ENCODE results near the gene BAX.

- TF ChIP-seq, protein P1, sequence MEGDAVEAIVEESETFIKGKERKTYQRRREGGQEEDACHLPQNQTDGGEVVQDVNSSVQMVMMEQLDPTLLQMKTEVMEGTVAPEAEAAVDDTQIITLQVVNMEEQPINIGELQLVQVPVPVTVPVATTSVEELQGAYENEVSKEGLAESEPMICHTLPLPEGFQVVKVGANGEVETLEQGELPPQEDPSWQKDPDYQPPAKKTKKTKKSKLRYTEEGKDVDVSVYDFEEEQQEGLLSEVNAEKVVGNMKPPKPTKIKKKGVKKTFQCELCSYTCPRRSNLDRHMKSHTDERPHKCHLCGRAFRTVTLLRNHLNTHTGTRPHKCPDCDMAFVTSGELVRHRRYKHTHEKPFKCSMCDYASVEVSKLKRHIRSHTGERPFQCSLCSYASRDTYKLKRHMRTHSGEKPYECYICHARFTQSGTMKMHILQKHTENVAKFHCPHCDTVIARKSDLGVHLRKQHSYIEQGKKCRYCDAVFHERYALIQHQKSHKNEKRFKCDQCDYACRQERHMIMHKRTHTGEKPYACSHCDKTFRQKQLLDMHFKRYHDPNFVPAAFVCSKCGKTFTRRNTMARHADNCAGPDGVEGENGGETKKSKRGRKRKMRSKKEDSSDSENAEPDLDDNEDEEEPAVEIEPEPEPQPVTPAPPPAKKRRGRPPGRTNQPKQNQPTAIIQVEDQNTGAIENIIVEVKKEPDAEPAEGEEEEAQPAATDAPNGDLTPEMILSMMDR (IDR thresholded peaks at IDR 0.05): no peak
- no peak for TF ChIP-seq POLR2A (IDR thresholded peaks at IDR 0.05)
These were observed 16.4 kb upstream of the BAX start for GRCh38 chr19:48938256-48938655.
